Smooth muscle cell of the brain vasculature (primary cell): ENCODE measurements around the gene METTL22.

Source experiments
- DNase-seq: peaks from one replicate; pipeline ENCODE4 v3.0.0-alpha.2; 2012; ENCODE audit warnings: low read depth, low spot score

The METTL22 gene

DNA sequence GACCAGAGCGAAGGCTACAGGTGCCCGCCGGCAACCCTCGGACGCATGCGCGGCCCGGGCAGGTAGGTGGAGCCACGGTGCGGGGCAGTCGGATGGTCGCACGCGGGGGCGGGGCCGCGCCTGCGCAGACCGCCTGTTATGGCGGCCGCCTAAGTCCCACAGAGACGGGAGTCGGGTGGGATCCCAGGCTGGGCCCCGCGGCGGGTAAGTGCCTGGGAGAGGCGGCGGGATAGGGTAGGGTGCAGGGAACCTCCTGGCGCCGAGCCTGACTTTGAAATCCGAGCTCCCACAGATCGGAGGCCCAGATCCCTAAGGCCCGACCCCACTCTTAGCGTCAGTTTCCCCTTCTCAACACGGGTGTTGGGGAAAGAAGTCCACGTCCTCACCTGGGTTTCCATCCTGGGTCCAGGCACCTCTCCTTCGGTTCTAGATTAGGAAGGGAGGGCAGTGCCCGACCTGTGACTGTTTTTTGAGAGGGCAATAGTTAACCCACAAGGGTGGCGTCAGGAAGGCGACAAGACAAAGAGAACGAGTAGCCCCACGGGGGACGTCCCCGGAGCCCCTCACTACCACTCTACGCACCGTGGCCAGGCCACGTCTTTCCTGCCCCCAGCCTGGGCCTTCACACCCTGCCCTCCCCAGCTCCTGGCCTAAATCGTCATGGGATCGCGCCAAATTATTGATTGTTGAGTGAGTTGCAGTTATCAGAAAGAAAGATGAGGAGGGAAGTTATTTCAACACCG lies at the start of gene METTL22:
METTL22 (plus strand) TSS at position 127 of the 743 bp plus-strand sequence. CDS start 3,968 bp downstream, outside the sequence.
- peak; percentile 75 for DNase-seq

- no peak for DNase-seq
Measured at GRCh38 chr16:8572063-8572918, 49.2 kb upstream of the METTL22 start.

DNA sequence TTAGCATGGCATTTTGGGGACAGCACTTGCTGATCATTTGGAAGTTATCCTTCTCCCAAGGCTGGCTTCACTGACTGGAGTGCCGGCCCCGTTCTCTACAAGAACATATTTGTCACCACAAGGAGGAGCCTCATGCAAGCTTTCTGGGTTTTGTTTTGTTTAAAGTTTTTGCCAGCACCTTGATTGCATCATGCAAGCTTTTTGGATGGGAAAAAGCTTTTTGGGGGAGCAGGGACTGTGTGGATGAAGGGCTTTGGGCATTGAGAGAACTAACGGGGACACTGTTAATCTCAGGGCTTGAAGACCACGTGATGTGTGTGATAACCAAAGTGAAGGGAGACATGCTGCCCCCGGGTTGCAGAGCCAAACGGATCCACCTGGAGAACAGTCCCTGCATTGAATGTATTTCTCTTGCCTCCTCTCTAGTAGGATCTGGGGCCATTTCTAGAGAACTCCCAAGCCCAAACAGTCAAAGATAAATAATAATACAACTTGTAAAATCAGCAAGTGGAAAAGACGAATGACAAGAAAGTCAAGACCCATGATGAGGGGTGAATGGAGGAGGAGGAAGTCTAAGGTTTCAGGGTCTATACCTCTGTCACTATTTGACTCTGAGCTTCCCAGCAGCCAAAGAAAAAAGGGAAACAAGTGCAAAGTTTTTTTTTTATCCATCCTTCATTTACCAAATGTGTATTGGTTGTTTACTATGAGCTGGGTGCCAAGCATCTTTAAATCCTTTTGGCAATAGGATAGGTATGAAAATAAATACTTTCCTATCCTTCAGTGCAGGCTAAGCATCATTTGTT lies 48.4 kb upstream of the METTL22 start:
- no peak for DNase-seq

DNA sequence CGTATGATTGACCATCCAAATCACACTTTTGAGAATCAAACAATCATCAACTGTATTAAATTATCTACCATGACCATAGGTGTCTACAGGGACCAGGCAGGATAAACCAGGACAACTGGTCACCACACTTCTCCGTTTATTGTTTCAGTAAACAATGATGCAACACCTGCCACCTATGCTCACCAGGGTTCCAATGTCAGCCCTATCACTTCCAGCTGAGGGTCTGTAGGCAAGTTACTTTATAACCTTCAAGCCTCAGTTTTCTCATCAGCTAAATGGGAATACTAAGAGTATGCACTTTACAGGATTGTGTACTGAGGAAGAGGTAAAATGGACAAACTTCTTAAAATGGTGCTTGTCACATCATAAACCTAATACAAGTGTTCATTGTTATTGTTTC lies 46.1 kb upstream of the METTL22 start:
- no peak for DNase-seq

DNA sequence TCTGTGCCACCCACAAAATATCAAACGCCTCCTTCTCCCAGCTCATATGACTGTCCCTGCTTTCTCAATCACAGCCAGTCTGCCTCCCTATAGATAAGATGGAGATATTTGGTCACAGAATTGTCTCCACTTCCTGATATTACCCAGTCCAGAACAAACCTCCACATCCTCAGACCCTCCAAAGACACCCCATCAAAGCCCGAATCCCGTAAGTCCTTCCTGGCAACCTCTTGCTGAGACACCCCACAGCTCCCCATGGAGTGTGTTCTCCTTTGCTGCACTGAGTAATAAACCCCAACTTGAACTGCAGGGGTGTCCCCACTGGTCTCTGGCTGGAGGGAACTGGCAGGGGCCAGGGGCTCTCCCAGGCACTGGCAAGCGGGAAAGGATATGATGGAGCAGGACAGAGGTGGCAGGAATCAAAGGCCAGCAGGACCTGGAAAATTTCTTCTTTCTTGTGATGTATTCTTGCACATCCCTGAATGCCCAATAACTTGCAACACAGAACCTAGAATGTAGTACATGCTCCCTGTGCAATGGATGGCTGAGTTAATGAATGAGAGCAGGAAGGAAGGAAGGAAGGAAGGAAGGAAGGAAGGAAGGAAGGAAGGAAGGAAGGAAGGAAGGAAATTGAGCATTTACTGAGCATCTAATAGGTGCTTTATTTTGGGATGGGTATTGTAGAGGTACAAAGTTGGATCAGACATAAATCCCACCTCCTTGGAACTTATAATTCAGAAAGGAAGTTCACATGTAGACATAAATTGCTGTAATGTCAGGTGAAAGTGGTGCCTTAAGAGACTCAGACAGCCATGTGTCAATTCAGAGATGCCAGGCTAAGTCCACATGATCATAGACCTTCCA lies 45.1 kb upstream of the METTL22 start:
- no peak for DNase-seq

GRCh38 chr16:8577678-8578304 lies 43.7 kb upstream of the METTL22 start:
- no peak for DNase-seq

GRCh38 chr16:8579559-8579958 lies 41.9 kb upstream of the METTL22 start:
- DNase-seq: no peak

GRCh38 chr16:8581831-8582580 lies 39.5 kb upstream of the METTL22 start:
- peak; percentile 67 for DNase-seq

- DNase-seq: no peak
Measured at GRCh38 chr16:8583199-8583598, 38.3 kb upstream of the METTL22 start.

DNA sequence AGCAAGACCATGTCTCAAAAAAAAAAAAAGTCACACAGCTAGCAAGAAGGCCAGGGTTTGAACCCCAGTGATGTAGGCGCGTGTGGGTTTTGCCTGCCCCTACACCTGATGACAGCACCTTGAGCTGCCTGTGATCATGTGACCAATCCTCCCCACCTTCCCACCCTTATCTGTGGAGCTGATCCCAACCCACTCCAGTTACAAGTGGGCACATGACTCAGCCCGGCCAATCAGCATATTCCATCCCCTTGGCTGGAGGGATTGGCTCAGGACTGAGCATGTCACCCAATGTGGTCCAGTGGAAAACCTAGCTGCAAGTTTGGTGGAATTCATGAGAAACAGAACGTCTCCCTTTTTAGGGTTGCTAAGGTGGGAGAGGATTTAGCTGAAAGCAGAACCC lies 37.8 kb upstream of the METTL22 start:
- DNase-seq: no peak

GRCh38 chr16:8585041-8585440 lies 36.5 kb upstream of the METTL22 start:
- no peak for DNase-seq

DNA sequence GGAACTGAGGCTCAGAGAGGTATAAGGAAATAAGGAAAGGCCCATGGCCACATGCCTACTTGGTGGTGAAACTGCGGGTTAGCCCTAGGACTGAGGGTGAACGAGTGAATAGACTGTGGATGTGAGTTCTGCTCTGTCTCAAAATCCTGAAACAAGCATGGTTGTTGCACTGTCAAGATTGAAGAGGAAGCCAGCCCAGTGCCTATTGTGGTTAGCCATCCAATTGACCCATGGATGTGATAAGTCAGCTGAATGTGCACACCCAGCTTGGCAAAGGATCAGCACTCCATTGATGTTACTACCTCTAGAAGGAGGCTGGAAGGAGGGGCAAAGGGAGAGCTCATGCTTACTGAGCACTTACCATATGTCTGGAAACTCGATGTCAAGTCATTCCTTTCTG lies 35.6 kb upstream of the METTL22 start:
- no peak for DNase-seq

- no peak for DNase-seq
Measured at GRCh38 chr16:8587065-8587464, 34.4 kb upstream of the METTL22 start.

GRCh38 chr16:8588682-8589056 lies 32.8 kb upstream of the METTL22 start:
- DNase-seq: no peak

GRCh38 chr16:8589057-8589899 lies 32.2 kb upstream of the METTL22 start:
- DNase-seq: no peak

GRCh38 chr16:8589900-8590688 lies 31.4 kb upstream of the METTL22 start, which contains the start of gene TMEM114:
Gene TMEM114, minus strand, starts transcription at chr16:8590511. Its CDS starts 673 bp downstream, at chr16:8589838.
- DNase-seq: no peak

DNA sequence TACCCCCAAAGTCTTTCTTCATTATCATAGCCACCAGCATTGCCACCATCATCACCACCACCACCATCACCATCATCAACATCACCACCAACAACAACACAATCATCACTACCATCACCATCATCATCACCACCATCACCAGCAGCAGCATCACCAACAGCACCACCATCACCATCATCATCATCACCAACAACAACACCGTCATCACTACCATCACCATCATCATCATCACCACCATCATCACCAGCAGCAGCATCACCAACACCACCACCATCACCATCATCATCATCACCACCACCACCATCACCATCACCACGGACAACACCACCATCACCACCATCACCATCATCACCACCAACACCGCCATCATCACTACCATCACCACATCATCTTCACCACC lies 30.7 kb upstream of the METTL22 start:
- no peak for DNase-seq

DNA sequence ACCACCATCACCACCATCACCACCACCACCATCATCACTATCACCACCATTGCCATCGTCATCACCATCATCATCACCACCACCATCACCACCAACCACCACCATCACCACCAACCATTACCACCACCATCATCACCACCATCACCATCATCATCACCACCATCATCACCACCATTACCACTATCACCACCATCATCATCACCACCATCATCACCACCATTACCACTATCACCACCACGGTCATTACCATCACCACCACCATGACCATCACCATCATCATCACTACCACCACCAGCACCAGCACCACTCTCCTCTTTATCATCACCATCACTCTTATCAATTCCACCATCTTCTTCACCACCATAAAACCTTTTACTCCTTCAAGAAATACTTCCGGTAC lies 30.0 kb upstream of the METTL22 start:
- no peak for DNase-seq
